Glutamatergic neuron (in vitro differentiated cells): ENCODE measurements around the gene PER3. TPM values are rescaled to one million over a fixed set of nuclear protein-coding genes. Genes with fewer than 3 reads are reported as not detected.
A peak's percentile ranks its signal among the peaks of the same experiment; 100 is the strongest.

Source experiments
- DNase-seq: peaks from one replicate; pipeline ENCODE4 v3.0.0; 2022
- H3K27ac Mint-ChIP-seq: one replicate; pipeline ENCODE4 v1.8.0; 2020; ENCODE audit warnings: mild to moderate bottlenecking, mixed read lengths, inconsistent platforms; ENCODE audit not compliant: unreplicated experiment
- H3K27me3 Mint-ChIP-seq: one replicate; pipeline ENCODE4 v1.8.0; 2020; ENCODE audit warnings: mild to moderate bottlenecking, moderate library complexity, mixed read lengths, inconsistent platforms; ENCODE audit not compliant: unreplicated experiment
- H3K36me3 Mint-ChIP-seq: one replicate; pipeline ENCODE4 v1.8.0; 2020; ENCODE audit warnings: mild to moderate bottlenecking, mixed read lengths, inconsistent platforms; ENCODE audit not compliant: unreplicated experiment
- H3K4me1 Mint-ChIP-seq: one replicate; pipeline ENCODE4 v1.8.0; 2020; ENCODE audit warnings: mild to moderate bottlenecking, low read depth, mixed read lengths, inconsistent platforms; ENCODE audit not compliant: unreplicated experiment
- H3K4me3 Mint-ChIP-seq: one replicate; pipeline ENCODE4 v1.8.0; 2020; ENCODE audit warnings: mild to moderate bottlenecking, mixed read lengths, inconsistent platforms; ENCODE audit not compliant: unreplicated experiment
- H3K9me3 Mint-ChIP-seq: one replicate; pipeline ENCODE4 v1.8.0; 2020; ENCODE audit warnings: mild to moderate bottlenecking, moderate library complexity, mixed read lengths, inconsistent platforms; ENCODE audit not compliant: unreplicated experiment
- total RNA-seq: library from RNA; stranded (reverse); fragmentation: NEBNext Ultra II Directional; extraction: Animal tissue kit (Norgen Biotek cat#: 25700); gene quantifications from one replicate; pipeline ENCODE4 v1.2.1, GENCODE V29; 2021; ENCODE audit not compliant: unreplicated experiment
- TF ChIP-seq, protein P1 (sequence below): fragments of 200-600 bp; sonication (generic); IDR thresholded peaks from one replicate; pipeline ENCODE4 v1.5.0; 2021; ENCODE audit not compliant: partially characterized antibody, unreplicated experiment

PER3 gene
- total RNA-seq, 1 donor from 2014 or later = 3.6 TPM

DNA sequence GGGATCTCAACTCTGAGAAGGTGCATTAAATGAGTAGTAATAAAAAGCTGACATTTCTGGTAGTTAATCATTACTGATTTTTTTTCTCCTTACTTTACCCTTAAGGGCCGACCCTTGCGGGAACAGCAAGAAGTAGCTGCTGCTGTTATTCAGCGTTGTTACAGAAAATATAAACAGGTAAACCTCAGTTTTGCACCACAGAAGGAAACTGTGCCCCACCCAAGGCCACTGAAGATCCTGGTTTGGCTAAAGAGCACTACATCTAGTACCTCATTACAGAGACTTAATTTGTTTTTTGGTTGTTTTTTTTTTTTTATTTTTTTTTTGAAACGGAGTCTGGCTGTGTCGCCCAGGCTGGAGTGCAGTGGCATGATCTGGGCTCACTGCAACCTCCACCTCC is 36.5 kb upstream of the PER3 start:
- TF ChIP-seq, protein P1, sequence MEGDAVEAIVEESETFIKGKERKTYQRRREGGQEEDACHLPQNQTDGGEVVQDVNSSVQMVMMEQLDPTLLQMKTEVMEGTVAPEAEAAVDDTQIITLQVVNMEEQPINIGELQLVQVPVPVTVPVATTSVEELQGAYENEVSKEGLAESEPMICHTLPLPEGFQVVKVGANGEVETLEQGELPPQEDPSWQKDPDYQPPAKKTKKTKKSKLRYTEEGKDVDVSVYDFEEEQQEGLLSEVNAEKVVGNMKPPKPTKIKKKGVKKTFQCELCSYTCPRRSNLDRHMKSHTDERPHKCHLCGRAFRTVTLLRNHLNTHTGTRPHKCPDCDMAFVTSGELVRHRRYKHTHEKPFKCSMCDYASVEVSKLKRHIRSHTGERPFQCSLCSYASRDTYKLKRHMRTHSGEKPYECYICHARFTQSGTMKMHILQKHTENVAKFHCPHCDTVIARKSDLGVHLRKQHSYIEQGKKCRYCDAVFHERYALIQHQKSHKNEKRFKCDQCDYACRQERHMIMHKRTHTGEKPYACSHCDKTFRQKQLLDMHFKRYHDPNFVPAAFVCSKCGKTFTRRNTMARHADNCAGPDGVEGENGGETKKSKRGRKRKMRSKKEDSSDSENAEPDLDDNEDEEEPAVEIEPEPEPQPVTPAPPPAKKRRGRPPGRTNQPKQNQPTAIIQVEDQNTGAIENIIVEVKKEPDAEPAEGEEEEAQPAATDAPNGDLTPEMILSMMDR = no peak
- Mint-ChIP-seq H3K4me3 (no peak overlapping the region), H3K27me3 (no peaks in the 10 kb centered on the region), H3K4me1 (peaks cover 6% of the 10 kb centered on the region), H3K27ac (no peak overlapping the region), H3K36me3 (peaks cover 7% of the 10 kb centered on the region), H3K9me3 (no peaks in the 10 kb centered on the region)
- DNase-seq = no peak

DNA sequence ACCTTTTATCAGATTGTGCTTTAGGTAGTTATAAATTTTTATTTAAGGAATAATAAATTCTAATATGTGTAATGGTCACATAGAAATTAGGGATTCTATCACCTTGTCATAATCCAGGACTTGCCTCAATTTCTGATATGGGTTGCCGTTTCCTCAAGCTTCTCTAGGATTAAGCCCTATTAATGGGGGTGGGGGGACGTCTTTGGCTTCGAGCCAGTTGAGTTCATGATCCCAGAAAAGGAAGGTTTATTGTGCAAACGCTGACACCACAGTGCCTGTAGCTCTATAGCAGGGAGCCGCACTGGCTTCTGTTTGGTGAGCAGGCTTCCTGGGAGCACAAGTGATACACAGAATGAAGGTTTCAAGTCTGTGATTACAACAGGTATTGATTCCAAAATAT is 35.0 kb upstream of the PER3 start:
- Mint-ChIP-seq H3K9me3 (no peaks in the 10 kb centered on the region), H3K36me3 (peaks cover 11% of the 10 kb centered on the region), H3K27ac (no peak overlapping the region)

DNA sequence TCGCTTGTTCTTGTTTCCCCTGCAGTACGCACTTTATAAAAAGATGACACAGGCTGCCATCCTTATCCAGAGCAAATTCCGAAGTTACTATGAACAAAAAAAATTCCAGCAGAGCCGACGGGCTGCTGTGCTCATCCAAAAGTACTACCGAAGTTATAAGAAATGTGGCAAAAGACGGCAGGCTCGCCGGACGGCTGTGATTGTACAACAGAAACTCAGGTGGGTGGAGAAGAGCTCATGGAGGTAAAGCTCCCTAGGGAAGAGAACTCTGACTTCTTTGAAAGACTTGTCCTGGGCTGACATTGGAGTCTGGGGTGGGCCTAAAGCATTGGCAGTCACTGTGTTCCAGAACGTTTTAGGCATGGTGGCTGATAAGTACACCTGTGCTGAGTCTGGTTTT is 32.9 kb upstream of the PER3 start:
- Mint-ChIP-seq H3K4me1 (peaks cover 6% of the 10 kb centered on the region), H3K27ac (no peak overlapping the region), H3K36me3 (peaks cover 4% of the 10 kb centered on the region), H3K9me3 (no peaks in the 10 kb centered on the region), H3K27me3 (no peaks in the 10 kb centered on the region), H3K4me3 (no peak overlapping the region)
- DNase-seq = no peak
- TF ChIP-seq, protein P1 = no peak

More for the DNA sequence above, 35.0 kb upstream of the PER3 start:
- Mint-ChIP-seq H3K27me3 (no peaks in the 10 kb centered on the region), H3K4me3 (no peak overlapping the region), H3K4me1 (peaks cover 6% of the 10 kb centered on the region)
- no peak for DNase-seq
- TF ChIP-seq, protein P1 = no peak

DNA sequence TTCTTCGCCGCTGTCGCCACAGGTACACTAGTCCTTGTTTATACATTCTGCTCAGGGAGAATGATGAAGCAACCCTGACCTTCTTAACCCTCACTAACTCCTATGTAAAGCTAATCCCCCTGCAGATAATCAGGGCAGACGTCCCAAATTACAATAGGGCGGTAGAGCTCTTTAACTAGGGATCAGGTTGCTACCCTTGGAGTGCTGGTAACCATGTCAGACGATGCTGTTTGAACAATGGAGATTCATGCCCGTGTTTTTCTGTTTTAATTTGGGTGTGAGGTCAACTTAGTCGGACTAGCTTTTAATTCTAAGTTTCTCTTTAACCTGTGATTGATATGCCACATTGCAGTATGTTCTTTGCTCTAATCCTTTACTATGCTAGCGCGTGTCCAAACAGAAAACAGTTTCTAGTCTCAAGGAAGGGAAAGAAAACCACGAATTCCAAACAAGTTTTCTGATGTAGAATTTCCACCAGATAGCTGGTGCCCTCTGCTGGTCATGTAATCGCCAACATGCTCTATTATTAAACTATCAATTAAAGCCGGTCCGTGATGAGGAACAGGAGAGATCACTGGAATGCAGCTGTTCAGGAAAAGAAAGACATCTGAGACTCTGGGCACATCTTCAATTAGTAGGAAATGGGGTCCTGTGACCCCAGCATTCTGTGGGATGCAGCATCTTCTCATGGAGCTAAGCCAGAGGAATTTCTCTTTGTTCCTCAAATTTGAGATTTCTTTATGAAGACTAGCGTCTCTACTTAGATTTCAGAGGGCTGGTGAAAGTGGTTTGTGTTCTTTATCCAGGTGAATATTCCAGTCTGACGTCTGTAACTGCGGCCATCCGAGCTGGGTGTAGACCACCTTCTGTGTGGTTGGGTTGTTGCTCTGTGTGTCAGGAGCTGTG is 31.3 kb upstream of the PER3 start:
- Mint-ChIP-seq H3K36me3 (peaks cover 4% of the 10 kb centered on the region), H3K4me1 (peaks cover 6% of the 10 kb centered on the region), H3K4me3 (no peak overlapping the region), H3K27me3 (no peaks in the 10 kb centered on the region), H3K9me3 (no peaks in the 10 kb centered on the region), H3K27ac (no peak overlapping the region)
- DNase-seq = peak; percentile 53
- TF ChIP-seq, protein P1 = peak; percentile 84

DNA sequence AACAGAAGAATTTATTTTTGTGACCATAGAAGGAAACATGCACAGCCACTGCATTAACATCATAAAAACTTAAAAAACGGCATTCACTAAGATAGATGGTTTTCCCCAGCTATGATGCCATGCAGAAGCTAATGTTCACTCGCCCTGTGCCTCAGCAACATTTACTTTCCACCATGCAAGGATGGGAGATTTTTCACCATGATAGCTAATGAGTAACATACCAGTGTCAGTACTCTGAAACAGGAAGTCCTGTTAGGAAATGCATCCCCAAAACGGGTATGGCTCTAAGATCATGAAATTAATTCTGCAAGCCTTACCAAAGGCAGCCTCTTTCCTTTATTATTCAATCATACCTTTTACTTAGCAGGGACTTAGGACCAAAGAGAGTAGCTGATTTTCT is 30.4 kb upstream of the PER3 start:
- H3K27me3 Mint-ChIP-seq = no peaks in the 10 kb centered on the region
- H3K9me3 Mint-ChIP-seq = no peaks in the 10 kb centered on the region
- peaks cover 6% of the 10 kb centered on the region for H3K4me1 Mint-ChIP-seq
- H3K36me3 Mint-ChIP-seq = peaks cover 4% of the 10 kb centered on the region
- H3K27ac Mint-ChIP-seq = no peak overlapping the region
- DNase-seq = no peak
- H3K4me3 Mint-ChIP-seq = no peak overlapping the region
- TF ChIP-seq, protein P1 = no peak
